ENCODE data around the gene PDE8A.

The PDE8A gene

DNA sequence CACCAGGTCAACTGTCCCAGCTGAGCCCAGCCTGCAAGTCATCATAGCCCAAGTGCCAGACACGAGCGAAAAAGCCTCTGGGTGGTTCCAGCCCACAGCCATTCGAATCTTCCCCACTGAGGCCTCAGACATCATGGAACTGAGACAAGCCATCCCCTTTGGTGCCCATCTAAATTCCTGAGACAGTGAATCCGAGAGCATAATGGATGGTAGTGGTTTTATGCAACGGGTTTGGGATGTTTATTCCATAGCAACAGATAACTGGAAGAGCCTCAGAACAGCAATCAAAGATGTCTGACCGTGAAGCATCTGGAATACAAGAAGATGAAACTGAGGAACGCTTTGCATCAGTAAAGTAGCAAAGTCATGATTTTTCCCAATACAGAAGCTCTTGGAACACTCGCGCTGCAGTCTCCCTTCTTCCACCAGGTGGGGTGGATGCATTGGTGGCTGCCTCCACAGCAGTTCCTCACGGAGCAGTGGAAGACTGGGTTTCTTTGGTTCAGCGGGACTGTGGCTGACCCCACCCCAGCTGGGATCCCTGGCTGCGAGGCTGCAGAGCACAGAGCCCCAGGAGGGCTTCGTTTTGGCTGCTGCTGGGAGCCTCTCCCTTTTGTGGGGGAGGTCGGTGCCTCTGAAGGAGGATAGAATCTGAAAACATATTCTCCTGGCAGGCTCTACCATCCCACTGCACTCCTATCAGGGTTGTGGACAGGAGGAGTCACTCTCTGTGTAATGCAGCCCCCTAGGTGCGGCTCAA lies 26.4 kb upstream of the PDE8A start:
- H3K9me3 ChIP-seq (replicated peaks in 1 of 11): peaks cover 0 to 19% (median 15%) of the 10 kb centered on the region in 11 experiments; a peak in 15 of 22 replicates
- H3K27ac ChIP-seq: no peak overlapping the region
- no peaks in the 10 kb centered on the region; a peak in 1 of 22 replicates for H3K36me3 ChIP-seq
- H4K20me1 ChIP-seq: no peaks in the 10 kb centered on the region
- H3K4me2 ChIP-seq: peak overlapping the region in 10 of 11 experiments; percentile 23 to 77 (median 40); a peak in 18 of 22 replicates
- no peak overlapping the region for H3K9ac ChIP-seq
- TF ChIP-seq Cebpa-rat (IDR thresholded peaks at IDR 0.05): no peak
- H3K4me3 ChIP-seq: no peak overlapping the region; a peak in 1 of 20 replicates
- peaks cover 15 to 34% (median 31%) of the 10 kb centered on the region in 10 experiments for H3K4me1 ChIP-seq
- no peaks in the 10 kb centered on the region for H3K27me3 ChIP-seq

- no peaks in the 10 kb centered on the region for H4K20me1 ChIP-seq
- TF ChIP-seq Cebpa-rat (IDR thresholded peaks at IDR 0.05): no peak
- peak overlapping the region in 9 of 11 experiments; percentile 23 to 77 (median 40); a peak in 11 of 22 replicates for H3K4me2 ChIP-seq
- no peak overlapping the region for H3K27ac ChIP-seq
- no peak overlapping the region for H3K4me3 ChIP-seq
- peaks cover 20 to 43% (median 40%) of the 10 kb centered on the region in 10 experiments for H3K4me1 ChIP-seq
- no peaks in the 10 kb centered on the region for H3K27me3 ChIP-seq
- H3K9me3 ChIP-seq (replicated peaks in 1 of 11): peaks cover 0 to 19% (median 15%) of the 10 kb centered on the region in 11 experiments; a peak in 15 of 22 replicates
- no peak overlapping the region for H3K9ac ChIP-seq
- no peaks in the 10 kb centered on the region; a peak in 1 of 22 replicates for H3K36me3 ChIP-seq
These were observed 25.5 kb upstream of the PDE8A start for GRCh38 chr15:84956199-84956598.

GRCh38 chr15:84960391-84961113 lies 21.1 kb upstream of the PDE8A start:
- Histone ChIP-seq H3K4me1 (peaks cover 20 to 57% (median 44%) of the 10 kb centered on the region in 10 experiments), H3K9ac (peak overlapping the region in 5 of 11 experiments; percentile 53 to 68 (median 67); a peak in 8 of 22 replicates), H3K4me3 (no peak overlapping the region), H4K20me1 (no peaks in the 10 kb centered on the region), H3K9me3 (replicated peaks in 1 of 11) (peaks cover 22 to 38% (median 30%) of the 10 kb centered on the region in 11 experiments), H3K27me3 (no peaks in the 10 kb centered on the region), H3K4me2 (peak overlapping the region; percentile 63 to 86 (median 74)), H3K36me3 (no peaks in the 10 kb centered on the region; a peak in 1 of 22 replicates), H3K27ac (peak overlapping the region in 10 of 11 experiments; percentile 52 to 87 (median 84); a peak in 18 of 22 replicates)
- peak in 1 of 11 experiments; percentile 1; a peak in 1 of 22 replicates for TF ChIP-seq Cebpa-rat (IDR thresholded peaks at IDR 0.05)

- H3K9me3 ChIP-seq (replicated peaks in 1 of 11): peaks cover 27 to 43% (median 30%) of the 10 kb centered on the region in 11 experiments
- H3K36me3 ChIP-seq: no peaks in the 10 kb centered on the region; a peak in 1 of 22 replicates
- peak overlapping the region in 5 of 11 experiments; percentile 82 to 86 (median 84); a peak in 8 of 22 replicates for H3K27ac ChIP-seq
- no peak for TF ChIP-seq Cebpa-rat (IDR thresholded peaks at IDR 0.05)
- no peaks in the 10 kb centered on the region for H4K20me1 ChIP-seq
- H3K27me3 ChIP-seq: no peaks in the 10 kb centered on the region
- peaks cover 20 to 52% (median 39%) of the 10 kb centered on the region in 10 experiments for H3K4me1 ChIP-seq
- H3K4me2 ChIP-seq: peak overlapping the region in 6 of 11 experiments; percentile 68 to 86 (median 78); a peak in 9 of 22 replicates
- H3K4me3 ChIP-seq: no peak overlapping the region
- no peak overlapping the region for H3K9ac ChIP-seq
These were observed 20.6 kb upstream of the PDE8A start for GRCh38 chr15:84961114-84961452.

- H3K27me3 ChIP-seq: no peaks in the 10 kb centered on the region
- H3K9ac ChIP-seq: no peak overlapping the region
- no peak for TF ChIP-seq Cebpa-rat (IDR thresholded peaks at IDR 0.05)
- H3K4me3 ChIP-seq: no peak overlapping the region
- H3K9me3 ChIP-seq (replicated peaks in 1 of 11): peaks cover 27 to 50% (median 36%) of the 10 kb centered on the region in 11 experiments
- H3K27ac ChIP-seq: peak overlapping the region in 1 of 11 experiments; percentile 2; a peak in 1 of 22 replicates
- no peaks in the 10 kb centered on the region; a peak in 1 of 22 replicates for H3K36me3 ChIP-seq
- peaks cover 20 to 51% (median 36%) of the 10 kb centered on the region in 10 experiments for H3K4me1 ChIP-seq
- H4K20me1 ChIP-seq: no peaks in the 10 kb centered on the region
- peak overlapping the region in 4 of 11 experiments; percentile 17 to 83 (median 78); a peak in 5 of 22 replicates for H3K4me2 ChIP-seq
These were observed 19.9 kb upstream of the PDE8A start for GRCh38 chr15:84961707-84962106.

DNA sequence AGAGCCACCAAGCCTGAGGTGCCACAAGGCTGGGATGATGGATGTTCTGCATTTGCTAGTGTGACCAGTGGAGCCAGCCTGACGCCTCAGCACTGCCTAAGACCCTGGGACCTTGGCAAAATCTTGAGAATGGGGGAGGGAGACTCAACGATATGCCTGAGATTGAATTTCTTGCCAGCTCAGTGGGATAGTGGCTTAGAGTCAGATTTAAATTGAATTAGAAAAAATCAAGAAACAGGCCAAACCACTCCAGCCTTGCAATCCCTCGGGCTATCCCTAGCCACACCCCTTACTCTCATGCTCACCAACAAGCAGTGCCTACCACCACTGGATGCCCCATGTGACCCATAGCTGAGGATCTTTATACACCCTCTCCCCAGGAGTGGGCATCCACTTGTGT lies 18.7 kb upstream of the PDE8A start:
- Histone ChIP-seq H3K36me3 (no peaks in the 10 kb centered on the region; a peak in 1 of 22 replicates), H3K27ac (peak overlapping the region in 1 of 11 experiments; percentile 17; a peak in 2 of 22 replicates)

DNA sequence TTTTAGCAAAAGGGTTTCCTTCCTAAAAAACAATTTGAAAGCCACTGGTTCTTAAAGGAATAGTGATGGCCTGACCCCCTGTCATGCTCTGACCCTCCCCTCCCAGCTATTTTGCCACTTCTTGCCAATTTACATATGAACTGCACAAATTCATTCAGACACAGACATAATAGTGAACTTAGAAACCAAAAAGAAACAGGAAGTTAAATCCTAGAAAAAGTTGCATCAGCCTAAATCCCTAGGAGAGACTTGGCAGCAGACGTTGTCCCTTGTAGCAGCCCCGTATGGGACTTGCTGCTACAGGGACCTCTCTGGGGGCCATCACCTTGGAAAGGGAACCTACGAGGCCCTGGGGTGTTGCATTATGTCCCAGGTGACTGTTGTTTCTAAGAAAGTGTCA lies 14.3 kb upstream of the PDE8A start:
- Histone ChIP-seq H3K27me3 (no peaks in the 10 kb centered on the region), H3K4me1 (peaks cover 0 to 26% (median 14%) of the 10 kb centered on the region in 10 experiments; a peak in 15 of 20 replicates), H3K9me3 (replicated peaks in 1 of 11) (peaks cover 20 to 53% (median 37%) of the 10 kb centered on the region in 11 experiments), H3K4me2 (peak overlapping the region in 9 of 11 experiments; percentile 8 to 81 (median 29); a peak in 12 of 22 replicates), H3K4me3 (no peak overlapping the region), H3K27ac (peak overlapping the region in 2 of 11 experiments; percentile 12 to 51; a peak in 2 of 22 replicates), H3K9ac (no peak overlapping the region), H4K20me1 (no peaks in the 10 kb centered on the region), H3K36me3 (no peaks in the 10 kb centered on the region)
- TF ChIP-seq Cebpa-rat (IDR thresholded peaks at IDR 0.05): no peak

More for the DNA sequence above, 18.7 kb upstream of the PDE8A start:
- Histone ChIP-seq H3K9me3 (replicated peaks in 1 of 11) (peaks cover 20 to 45% (median 36%) of the 10 kb centered on the region in 11 experiments), H4K20me1 (no peaks in the 10 kb centered on the region), H3K27me3 (no peaks in the 10 kb centered on the region), H3K9ac (no peak overlapping the region), H3K4me3 (no peak overlapping the region), H3K4me1 (peaks cover 20 to 62% (median 42%) of the 10 kb centered on the region in 10 experiments), H3K4me2 (peak overlapping the region in 2 of 11 experiments; percentile 3 to 75; a peak in 2 of 22 replicates)
- TF ChIP-seq Cebpa-rat (IDR thresholded peaks at IDR 0.05): no peak

DNA sequence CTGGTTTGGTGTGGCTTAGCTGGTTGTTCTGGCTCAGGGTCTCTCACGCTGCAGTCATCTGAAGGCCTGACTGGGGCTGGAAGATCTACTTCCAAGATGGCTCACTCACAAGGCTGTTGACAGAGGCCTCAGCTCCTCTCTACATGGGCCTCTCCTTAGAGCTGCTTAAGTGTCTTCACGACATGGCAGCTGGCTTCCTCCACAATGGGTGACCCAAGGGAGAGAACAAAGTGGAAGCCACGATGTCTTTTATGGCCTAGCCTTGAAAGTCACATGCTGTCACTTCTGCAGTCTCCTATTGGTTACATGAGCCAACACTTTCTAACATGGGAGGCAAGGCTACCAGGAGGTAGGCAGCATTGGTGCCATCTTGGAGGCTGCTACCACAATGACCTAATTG lies 13.4 kb upstream of the PDE8A start:
- Histone ChIP-seq H3K9ac (no peak overlapping the region), H3K4me1 (peaks cover 0 to 23% (median 14%) of the 10 kb centered on the region in 10 experiments; a peak in 15 of 20 replicates), H3K4me3 (no peak overlapping the region), H3K9me3 (replicated peaks in 1 of 11) (peaks cover 20 to 49% (median 36%) of the 10 kb centered on the region in 11 experiments), H3K4me2 (peak overlapping the region in 1 of 11 experiments; percentile 81; a peak in 1 of 22 replicates), H3K27me3 (no peaks in the 10 kb centered on the region), H4K20me1 (no peaks in the 10 kb centered on the region), H3K27ac (no peak overlapping the region), H3K36me3 (no peaks in the 10 kb centered on the region)
- TF ChIP-seq Cebpa-rat (IDR thresholded peaks at IDR 0.05): no peak
